ENCODE results near the gene NIPBL. TPM values are rescaled to one million over a fixed set of nuclear protein-coding genes. Genes with fewer than 3 reads are reported as not detected.

The NIPBL gene
- total and polyA plus RNA-seq, 2 of the 8 experiments (the other 6 are each of a cell fraction or from before 2014, with no cell fraction given): 21.1 to 53.5 TPM

- H4K20me1 ChIP-seq (replicated peaks in 1 of 2; ENCODE audit: control insufficient read depth in 1 of 2, insufficient read depth in 2 of 2, low read length in 2 of 2): peaks cover 3 to 6% of the 10 kb centered on the region in 2 experiments
- peak overlapping the region; percentile 86 to 93 for H3K4me2 ChIP-seq (ENCODE audit: insufficient read depth in 1 of 2, low read depth in 2 of 2, low read length in 2 of 2)
- peaks cover 15 to 81% of the 10 kb centered on the region in 2 experiments for H3K79me2 ChIP-seq (ENCODE audit: control insufficient read depth in 1 of 2, insufficient read depth in 2 of 2, low read length in 2 of 2)
- H3K9me3 ChIP-seq (ENCODE audit: insufficient read depth in 2 of 2, low read depth in 1 of 2, low read length in 1 of 2): no peaks in the 10 kb centered on the region
- H2AK5ac ChIP-seq (ENCODE audit: low read depth, low read length): no peak overlapping the region
- peaks cover 12% of the 10 kb centered on the region for H3K23me2 ChIP-seq (ENCODE audit: low read depth, low read length)
- H2BK120ac ChIP-seq (replicated peaks; ENCODE audit: low read depth, low read length): no peak overlapping the region
- H3K56ac ChIP-seq (replicated peaks; ENCODE audit: insufficient read length, low read depth, low read length): no peak overlapping the region
- POLR2A ChIA-PET (ENCODE audit: partially characterized antibody): interaction anchor here (0.8 kb wide), 1 partner anchor 130 kb away, joined by 4 read pairs; no protein-coding TSS in a partner anchor
- no peak overlapping the region for H2BK15ac ChIP-seq (ENCODE audit: low read length)
- FAIRE-seq: no peak
- H4K8ac ChIP-seq (ENCODE audit: extremely low read depth, insufficient read depth, low read length): no peak overlapping the region
- WGBS, 2 experiments (ENCODE audit: extremely low coverage in 1 of 2, insufficient coverage in 1 of 2, insufficient read length in 1 of 2, insufficient replicate concordance in 2 of 2, low coverage in 1 of 2, low lambda C conversion rate in 2 of 2, missing lambda C conversion rate in 1 of 2): 41% methylated on average over 3 of the region's 3 CpGs; no CpG with 5 or more reads in 1 of the 2 experiments
- H2BK5ac ChIP-seq (ENCODE audit: low read depth, low read length): no peak overlapping the region
- H3K4ac ChIP-seq (replicated peaks; ENCODE audit: insufficient read length, low read depth, low read length): no peak overlapping the region
- H2BK12ac ChIP-seq (ENCODE audit: low read depth, low read length): no peak overlapping the region
- peak overlapping the region; percentile 73 to 96 (median 94); a peak in 7 of 8 replicates for H3K4me3 ChIP-seq (ENCODE audit: extremely low read depth in 1 of 4, insufficient read depth in 2 of 4, low read depth in 3 of 4, low read length in 4 of 4)
- H4K5ac ChIP-seq (ENCODE audit: insufficient read length, low read depth, low read length): no peak overlapping the region
- H3K18ac ChIP-seq (ENCODE audit: extremely low read depth, low read length): no peak overlapping the region
- no peak overlapping the region for H3K23ac ChIP-seq (ENCODE audit: insufficient read length)
- H2AFZ ChIP-seq (ENCODE audit: low read length): no peak overlapping the region
- peaks cover 0 to 4% (median 0%) of the 10 kb centered on the region in 4 experiments; a peak in 4 of 7 replicates for H3K4me1 ChIP-seq (replicated peaks in 1 of 4; ENCODE audit: control insufficient read depth in 3 of 4, insufficient read depth in 4 of 4, low read length in 3 of 4)
- no peak overlapping the region for H3K14ac ChIP-seq (ENCODE audit: insufficient read length)
- no peak overlapping the region for H4K91ac ChIP-seq (replicated peaks; ENCODE audit: insufficient read length, low read length)
- no peaks in the 10 kb centered on the region for H3K27me3 ChIP-seq (replicated peaks in 1 of 4; ENCODE audit: control insufficient read depth in 3 of 4, extremely low read depth in 1 of 4, insufficient read depth in 3 of 4, low read length in 3 of 4)
- no peaks in the 10 kb centered on the region for H3K79me1 ChIP-seq (ENCODE audit: low read depth, low read length)
- H3K9ac ChIP-seq (replicated peaks in 1 of 4; ENCODE audit: extremely low read depth in 1 of 4, low read depth in 3 of 4, low read length in 3 of 4): no peak overlapping the region
- no peak overlapping the region for H3K27ac ChIP-seq (ENCODE audit: low read depth, low read length)
- no peak overlapping the region for H2BK20ac ChIP-seq (ENCODE audit: low read length)
- no peak for DNase-seq (ENCODE audit: low read depth in 1 of 2, low spot score in 2 of 2)
- CTCF ChIA-PET (ENCODE audit: partially characterized antibody): interaction anchor here (0.8 to 3.0 kb wide), 4 partner anchors 8 to 136 kb away, joined by 3 to 14 read pairs (median 4); no protein-coding TSS in a partner anchor
- H3K36me3 ChIP-seq (ENCODE audit: control insufficient read depth in 2 of 4, insufficient read depth in 4 of 4, low read length in 3 of 4): no peaks in the 10 kb centered on the region
- TF ChIP-seq E2F6 (IDR thresholded peaks at IDR 0.05) (no peak), FOSL1 (IDR thresholded peaks at IDR 0.05; ENCODE audit: insufficient read depth, low read depth, low read length) (no peak), KDM5A (IDR thresholded peaks at IDR 0.05; ENCODE audit: low read length) (no peak), CEBPB (IDR thresholded peaks at IDR 0.05; ENCODE audit: low read depth, low read length) (no peak), TAF7 (optimal IDR thresholded peaks at IDR 0.05; ENCODE audit: borderline replicate concordance, low read depth, low read length) (no peak), SUZ12 (IDR thresholded peaks at IDR 0.05; ENCODE audit: low read length) (no peak), SP1 (IDR thresholded peaks at IDR 0.05; ENCODE audit: low read depth, low read length) (no peak)
Observed at GRCh38 chr5:36874465-36874864, 2.1 kb upstream of the NIPBL start.

Measured in H1 (cell line).